GM10266 (cell line): Measurements from ENCODE around the gene KRT83.
"Not testable (repeated sequence)": the region's sequence is repeated elsewhere in the genome, so short reads cannot be mapped to it uniquely, and the experiment has no call there.

Source experiments
- DNase-seq: peaks from one replicate; pipeline ENCODE4 v3.0.0; 2012; ENCODE audit errors: extremely low spot score
- TF ChIP-seq, protein P1 (sequence below): IDR thresholded peaks from 2 replicates; pipeline ENCODE4 v1.5.1; 2012; ENCODE audit warnings: mild to moderate bottlenecking, low read depth; ENCODE audit not compliant: control insufficient read depth, insufficient read depth; ENCODE audit errors: missing control alignments

Gene KRT83

DNA sequence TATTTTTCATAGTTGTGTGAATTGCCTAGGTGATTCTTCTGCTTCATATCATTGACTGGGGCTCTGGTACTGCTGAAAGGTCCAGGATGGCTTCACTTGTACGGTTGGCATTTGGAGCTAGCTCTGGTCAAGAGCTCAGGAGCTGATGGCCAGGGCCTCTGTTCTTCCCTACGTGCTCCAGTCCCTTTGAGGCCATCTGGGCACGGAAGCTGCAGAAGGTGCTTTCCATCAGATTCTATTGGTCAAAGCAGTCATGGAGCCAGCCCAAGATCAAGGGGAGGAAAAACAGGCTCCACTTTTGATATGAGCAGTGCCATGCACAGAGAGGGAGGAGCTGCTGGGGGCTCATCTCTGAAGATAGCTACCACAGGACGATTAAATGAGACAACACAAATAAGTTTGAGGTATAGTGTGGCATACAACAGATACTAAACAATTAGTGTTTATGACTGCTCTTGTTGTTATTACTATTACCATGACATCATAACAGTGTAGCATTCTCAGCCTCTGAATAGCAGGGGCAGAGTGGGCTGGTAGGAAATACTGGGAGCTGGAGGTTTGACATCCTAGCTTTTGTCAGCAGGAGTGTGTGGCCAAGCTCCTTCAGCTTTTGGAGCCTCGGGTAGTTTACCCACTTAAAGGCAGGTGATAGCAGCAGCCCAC, 10.4 kb downstream of the KRT83 start:
- TF ChIP-seq, protein P1, sequence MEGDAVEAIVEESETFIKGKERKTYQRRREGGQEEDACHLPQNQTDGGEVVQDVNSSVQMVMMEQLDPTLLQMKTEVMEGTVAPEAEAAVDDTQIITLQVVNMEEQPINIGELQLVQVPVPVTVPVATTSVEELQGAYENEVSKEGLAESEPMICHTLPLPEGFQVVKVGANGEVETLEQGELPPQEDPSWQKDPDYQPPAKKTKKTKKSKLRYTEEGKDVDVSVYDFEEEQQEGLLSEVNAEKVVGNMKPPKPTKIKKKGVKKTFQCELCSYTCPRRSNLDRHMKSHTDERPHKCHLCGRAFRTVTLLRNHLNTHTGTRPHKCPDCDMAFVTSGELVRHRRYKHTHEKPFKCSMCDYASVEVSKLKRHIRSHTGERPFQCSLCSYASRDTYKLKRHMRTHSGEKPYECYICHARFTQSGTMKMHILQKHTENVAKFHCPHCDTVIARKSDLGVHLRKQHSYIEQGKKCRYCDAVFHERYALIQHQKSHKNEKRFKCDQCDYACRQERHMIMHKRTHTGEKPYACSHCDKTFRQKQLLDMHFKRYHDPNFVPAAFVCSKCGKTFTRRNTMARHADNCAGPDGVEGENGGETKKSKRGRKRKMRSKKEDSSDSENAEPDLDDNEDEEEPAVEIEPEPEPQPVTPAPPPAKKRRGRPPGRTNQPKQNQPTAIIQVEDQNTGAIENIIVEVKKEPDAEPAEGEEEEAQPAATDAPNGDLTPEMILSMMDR: no peak
- no peak for DNase-seq

DNA sequence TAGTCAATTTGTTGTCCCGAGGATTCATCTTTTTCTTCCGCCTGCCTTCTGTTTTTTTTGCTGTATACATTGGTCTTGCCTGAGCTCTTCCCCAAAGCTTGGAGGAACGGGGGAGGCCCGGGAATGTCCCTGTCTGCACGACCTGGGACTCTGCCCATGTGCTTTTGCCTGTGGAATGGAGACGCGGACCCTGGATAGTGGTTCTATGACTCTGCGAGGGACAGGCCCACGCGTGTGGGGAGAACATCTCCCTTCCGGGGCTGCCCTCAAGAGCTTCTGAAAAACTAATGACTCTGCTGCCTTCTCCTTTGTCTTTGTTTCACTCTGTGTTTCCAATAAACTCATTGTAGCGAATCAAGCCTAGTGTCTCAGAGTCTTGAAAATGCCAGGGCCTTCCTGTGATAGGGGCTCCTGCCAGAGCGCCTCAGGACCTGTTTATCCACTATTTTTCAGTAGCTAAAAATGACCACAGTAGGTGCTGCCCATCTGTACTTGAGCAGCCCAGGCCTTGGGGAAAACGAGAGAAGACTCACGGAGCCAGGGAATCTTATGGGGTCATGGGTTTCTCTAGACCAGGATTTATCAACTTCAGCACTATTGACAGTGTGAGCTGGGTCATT, 12.3 kb downstream of the KRT83 start:
- TF ChIP-seq, protein P1: no peak
- DNase-seq: no peak

DNA sequence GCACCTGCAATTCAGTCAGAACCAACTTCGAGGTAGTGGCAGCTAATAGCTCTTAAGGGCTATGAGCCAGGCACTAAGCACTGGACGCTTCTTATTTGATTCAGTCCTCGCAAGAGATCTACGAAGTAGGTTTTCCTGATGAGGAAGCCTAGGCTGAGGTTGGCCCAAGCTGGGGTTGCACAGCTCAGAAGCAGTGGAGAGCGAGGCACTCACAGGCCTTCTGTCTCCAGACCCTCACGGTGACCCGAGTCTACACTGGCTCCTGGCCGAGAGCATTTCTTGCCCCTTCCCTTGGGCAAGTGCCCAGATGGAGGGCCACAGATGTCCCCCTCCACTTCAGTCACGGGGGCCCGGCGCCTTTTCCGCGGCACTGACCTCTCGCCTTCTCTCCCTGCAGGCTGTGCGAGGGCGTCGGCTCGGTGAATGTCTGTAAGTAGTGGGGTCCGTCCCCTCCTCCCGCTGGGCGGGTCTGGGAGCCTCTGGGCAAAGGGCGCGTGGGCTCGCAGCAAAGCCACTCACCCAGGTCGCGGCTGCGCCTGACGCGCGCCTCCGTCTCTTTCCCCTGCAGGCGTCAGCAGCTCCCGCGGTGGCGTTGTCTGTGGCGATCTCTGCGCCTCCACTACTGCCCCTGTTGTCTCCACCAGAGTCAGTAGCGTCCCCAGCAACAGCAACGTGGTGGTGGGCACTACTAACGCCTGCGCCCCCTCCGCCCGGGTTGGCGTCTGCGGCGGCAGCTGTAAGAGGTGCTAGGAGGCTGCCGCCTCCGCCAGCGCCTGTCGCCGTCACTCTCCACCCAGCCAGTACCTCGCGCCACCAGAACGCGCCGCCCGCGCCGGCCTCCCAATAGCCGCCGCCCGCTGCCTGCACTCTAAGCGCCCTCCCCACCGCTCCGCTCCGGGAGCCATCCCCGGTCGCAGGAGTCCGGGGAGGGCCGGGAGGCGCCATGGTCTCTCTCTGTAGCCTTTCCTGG, 13.1 kb downstream of the KRT83 start:
- no peak for DNase-seq
- TF ChIP-seq, protein P1: no peak

DNA sequence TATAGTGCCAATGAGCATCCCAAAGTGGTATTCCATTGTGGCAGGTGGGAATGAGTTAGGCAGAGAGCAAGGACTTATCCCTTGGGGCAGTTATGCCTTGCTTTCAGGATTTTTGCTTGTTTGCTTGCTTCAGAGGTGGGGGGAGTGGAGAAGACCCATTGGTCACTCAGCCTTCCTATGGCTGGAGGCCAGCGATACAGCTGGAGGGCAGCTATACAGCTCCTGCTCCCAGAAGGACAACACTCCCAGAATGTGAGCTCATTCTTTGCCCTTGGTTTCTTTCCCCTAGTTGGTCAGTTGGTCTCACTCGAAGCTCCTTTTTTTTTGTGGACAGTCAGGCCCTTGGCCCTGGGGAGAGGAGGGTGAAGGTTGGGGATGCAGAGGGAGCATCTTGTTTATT, 14.5 kb downstream of the KRT83 start:
- TF ChIP-seq, protein P1: no peak
- DNase-seq: no peak

DNA sequence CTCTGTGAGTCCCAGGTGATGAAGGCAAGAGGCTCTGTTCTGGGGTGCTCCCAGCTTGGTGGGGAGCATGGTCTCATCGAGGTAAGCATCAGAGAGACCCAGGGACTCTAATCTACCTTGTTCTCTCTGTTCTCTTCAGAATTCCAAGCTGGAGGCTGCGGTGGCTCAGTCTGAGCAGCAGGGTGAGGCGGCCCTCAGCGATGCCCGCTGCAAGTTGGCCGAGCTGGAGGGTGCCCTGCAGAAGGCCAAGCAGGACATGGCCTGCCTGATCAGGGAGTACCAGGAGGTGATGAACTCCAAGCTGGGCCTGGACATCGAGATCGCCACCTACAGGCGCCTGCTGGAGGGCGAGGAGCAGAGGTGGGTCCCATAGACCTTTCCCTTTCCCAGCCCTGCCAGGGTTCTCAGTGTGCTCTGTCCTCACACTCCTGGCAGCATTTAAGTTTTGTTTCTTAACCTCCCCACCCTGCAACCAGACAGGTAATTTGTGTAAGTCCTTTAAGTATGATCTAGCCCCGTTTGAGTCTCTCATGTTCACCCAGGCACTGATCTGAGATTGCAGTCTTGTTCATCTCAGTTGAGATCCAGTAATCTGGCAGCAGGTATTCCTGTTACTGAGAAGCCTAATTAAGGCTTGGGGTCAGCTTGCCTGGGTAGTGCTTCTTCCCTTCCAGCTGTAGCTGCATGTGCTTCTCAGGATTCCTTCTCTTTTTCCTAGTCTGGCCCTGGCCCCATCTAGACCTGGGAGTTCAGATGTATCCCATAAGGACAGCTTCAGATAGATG, 15.1 kb downstream of the KRT83 start:
- no peak for DNase-seq
- TF ChIP-seq, protein P1: no peak

DNA sequence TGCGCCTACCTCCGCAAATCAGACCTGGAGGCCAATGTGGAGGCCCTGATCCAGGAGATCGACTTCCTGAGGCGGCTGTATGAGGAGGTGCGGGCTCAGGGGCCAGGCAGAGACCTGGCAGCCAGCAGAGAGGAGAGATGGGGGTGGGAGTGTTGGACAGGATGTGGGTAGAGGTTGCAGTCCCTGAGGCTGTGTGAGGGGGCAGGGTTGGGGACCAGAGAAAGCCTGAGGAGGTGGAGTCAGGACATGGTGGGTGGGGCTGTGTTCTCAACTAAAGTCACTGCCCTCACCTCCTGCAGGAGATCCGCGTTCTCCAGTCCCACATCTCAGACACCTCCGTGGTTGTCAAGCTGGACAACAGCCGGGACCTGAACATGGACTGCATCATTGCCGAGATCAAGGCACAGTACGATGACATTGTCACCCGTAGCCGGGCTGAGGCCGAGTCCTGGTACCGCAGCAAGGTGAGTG, 16.2 kb downstream of the KRT83 start:
- not testable (repeated sequence) for DNase-seq

DNA sequence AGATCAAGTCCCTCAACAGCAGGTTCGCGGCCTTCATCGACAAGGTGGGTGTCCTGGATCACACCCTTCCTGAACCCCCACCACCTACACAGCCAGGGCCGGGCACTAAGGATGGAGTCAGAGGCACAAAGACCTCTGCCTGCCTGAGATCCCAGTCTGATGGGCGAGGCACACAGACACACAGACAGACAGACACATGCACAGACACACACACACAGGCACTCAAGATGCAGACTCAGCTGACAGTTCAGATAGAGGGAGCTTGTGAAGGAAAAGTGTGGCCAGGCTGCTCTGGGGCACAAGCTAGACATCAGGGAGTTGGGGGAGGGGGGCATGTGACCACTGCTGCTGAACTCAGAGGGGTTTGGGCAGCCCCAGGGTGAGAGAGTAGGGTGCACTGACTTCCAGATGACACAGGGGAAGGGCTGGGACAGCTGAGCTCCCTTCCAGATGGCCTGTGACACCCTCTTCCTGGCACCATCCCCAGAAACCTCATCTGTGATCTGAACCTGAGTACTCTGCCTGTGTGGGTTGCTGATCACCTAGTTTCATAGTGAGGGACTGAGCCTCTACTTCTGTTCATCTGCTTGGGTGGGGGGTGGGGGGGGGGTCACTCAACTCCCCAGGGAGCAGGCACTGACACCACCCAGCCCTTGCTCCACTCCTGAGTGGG, 18.8 kb downstream of the KRT83 start:
- not testable (repeated sequence) for DNase-seq

DNA sequence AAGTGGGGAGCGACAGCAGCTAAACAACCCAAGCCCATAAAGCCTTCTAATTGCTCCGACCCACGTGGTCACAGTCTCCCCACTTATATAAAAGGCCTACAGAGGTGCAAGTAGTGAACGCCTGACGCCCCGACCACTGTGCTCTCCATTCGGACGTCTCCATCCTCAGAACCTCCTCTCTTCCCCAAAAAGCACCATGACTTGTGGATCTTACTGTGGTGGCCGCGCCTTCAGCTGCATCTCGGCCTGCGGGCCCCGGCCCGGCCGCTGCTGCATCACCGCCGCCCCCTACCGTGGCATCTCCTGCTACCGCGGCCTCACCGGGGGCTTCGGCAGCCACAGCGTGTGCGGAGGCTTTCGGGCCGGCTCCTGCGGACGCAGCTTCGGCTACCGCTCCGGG, 19.5 kb downstream of the KRT83 start:
- DNase-seq: not testable (repeated sequence)
